SKM-1 (cell line): ENCODE results near the gene XYLT1.

Source experiments
- DNase-seq: peaks from one replicate; lab custom pipeline; 2025; ENCODE audit not compliant: unreplicated experiment; lab: John Stamatoyannopoulos, UW

Gene XYLT1

GRCh38 chr16:17072104-17072503 is 398.7 kb downstream of the XYLT1 start:
- DNase-seq = no peak

- peak; percentile 22 for DNase-seq
Observed at GRCh38 chr16:17070882-17071592, 399.7 kb downstream of the XYLT1 start.

- DNase-seq = no peak
Observed at GRCh38 chr16:17069681-17070080, 401.1 kb downstream of the XYLT1 start.

- no peak for DNase-seq
Observed at GRCh38 chr16:17068524-17068923, 402.2 kb downstream of the XYLT1 start.

- DNase-seq = no peak
Observed at GRCh38 chr16:17067882-17068281, 402.9 kb downstream of the XYLT1 start.

DNA sequence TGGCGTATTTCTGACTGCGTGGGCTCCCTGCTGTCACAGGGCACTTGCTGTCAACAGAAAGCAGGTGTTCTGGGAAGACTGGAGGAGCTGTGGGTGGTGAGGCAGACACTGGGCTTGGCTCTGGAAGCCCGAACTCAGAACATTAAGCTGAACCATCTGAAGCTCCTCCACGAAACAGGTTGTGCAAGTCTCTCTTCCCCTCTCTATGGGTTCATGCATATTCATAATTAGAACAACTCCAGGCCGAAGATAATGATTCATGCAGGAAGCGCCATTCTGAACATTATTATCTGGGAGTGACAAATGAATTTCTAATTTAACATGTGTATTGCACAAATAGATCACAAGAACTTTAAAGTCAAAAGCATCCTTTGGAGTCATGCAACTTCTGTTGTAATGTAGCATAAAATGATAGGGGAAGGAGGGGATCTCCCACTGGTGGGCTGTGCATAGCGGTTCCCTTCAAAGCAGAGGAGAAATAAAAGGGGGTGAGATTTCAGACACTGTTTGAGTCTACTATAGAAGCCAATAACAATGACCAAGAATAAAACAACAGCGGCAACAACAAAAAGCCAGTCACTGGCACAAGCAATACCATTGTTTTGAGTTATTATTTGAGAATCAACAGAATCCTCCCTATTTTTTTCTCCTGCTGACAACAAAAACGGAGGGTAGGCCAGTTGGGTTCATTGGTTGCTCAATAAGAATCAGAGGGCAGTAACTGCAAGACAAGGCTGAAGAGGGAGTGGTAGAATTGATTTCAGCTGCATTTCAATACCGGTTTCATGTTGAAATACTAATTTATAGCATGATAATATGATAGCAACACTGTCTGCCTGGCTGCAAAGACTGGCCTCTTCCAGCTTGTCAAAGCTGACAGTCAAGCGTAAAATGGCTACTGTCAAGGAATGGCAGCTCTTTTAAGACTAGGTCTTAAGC is 407.3 kb downstream of the XYLT1 start:
- DNase-seq = no peak

GRCh38 chr16:17062676-17063075 is 408.1 kb downstream of the XYLT1 start:
- DNase-seq = no peak

DNA sequence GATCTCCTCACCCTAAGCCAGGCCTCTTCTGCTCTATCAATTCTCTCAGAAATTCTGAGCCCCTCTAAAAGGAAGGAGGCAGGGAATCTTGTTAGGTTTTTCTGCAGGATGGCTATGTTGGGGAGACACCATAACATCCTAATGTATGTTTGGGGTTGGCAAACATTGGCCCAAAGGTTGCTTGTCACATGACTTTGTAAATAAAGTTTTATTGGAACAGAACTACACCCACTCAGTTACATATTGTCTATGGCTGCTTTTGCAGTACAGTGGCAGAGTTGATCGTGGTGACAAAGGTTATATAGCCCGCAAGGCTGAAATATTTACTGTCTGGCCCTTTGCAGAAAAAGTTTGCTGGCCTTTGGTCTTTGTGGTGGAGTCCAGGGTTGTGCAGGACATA is 409.4 kb downstream of the XYLT1 start:
- no peak for DNase-seq

DNA sequence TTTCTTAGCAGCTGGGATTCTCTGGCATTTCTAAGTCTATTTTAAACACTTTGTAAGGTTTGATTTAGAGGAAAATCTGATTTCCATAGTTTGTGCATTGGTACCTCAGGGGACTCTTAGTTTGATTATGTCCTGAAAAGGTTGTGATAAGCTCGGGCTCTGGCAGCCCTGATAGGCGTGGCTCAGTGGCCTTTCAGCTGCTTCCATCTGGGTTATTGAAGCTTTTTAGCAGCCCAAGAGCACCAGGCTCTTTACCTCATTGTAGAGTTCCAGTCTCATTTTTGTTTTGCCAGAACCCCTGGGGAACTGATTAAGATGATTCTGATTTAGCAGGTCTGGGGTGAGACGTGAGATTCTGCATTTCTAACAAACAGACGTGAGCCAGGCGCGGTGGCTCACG is 412.3 kb downstream of the XYLT1 start:
- DNase-seq = no peak

DNA sequence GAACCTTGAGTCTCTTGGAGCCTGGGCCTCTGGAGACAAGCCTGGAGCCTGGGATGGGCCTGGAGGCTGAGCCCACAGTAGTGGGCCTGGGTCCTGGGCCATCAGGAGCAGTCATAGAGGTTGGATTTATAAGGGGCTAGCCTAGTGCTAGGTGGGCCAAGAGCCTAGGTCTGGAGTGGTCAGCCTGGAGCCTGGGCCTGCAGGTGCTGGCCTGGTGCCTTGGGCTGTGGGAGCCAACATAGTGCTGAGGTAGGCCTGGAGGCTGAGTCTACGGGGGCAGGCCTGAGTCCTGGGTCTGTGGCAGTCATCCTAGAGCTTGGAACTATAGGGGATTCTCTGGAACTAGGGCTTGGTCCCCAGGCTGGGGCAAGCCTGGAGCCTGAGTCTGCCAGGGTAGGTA is 414.1 kb downstream of the XYLT1 start:
- DNase-seq = no peak

GRCh38 chr16:17053536-17054160 is 417.1 kb downstream of the XYLT1 start:
- no peak for DNase-seq
